Measurements from ENCODE around the gene PEA15.

The PEA15 gene

DNA sequence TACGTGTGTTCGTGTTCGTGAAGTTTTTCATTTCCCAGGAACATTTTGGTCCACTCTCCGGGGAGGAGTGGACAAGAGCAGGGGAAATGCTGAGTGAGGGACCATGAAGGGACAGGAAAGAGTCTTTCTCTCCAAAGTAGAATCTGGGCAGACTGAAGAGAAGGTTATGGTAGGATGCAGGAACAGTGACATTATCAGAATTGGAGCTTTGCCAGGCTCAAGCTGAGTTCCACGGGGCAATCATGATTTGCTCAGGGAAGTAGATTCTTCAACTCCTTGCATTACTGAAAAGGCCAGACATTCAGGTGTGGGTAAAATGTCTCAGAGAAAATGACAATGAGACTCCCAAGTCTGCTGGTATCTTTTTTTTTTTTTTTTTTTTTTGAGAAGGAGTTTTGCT, 37.2 kb upstream of the PEA15 start:
- TF ChIP-seq, protein P1, sequence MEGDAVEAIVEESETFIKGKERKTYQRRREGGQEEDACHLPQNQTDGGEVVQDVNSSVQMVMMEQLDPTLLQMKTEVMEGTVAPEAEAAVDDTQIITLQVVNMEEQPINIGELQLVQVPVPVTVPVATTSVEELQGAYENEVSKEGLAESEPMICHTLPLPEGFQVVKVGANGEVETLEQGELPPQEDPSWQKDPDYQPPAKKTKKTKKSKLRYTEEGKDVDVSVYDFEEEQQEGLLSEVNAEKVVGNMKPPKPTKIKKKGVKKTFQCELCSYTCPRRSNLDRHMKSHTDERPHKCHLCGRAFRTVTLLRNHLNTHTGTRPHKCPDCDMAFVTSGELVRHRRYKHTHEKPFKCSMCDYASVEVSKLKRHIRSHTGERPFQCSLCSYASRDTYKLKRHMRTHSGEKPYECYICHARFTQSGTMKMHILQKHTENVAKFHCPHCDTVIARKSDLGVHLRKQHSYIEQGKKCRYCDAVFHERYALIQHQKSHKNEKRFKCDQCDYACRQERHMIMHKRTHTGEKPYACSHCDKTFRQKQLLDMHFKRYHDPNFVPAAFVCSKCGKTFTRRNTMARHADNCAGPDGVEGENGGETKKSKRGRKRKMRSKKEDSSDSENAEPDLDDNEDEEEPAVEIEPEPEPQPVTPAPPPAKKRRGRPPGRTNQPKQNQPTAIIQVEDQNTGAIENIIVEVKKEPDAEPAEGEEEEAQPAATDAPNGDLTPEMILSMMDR (IDR thresholded peaks at IDR 0.05): no peak
- TF ChIP-seq ZFX (IDR thresholded peaks at IDR 0.05; ENCODE audit: borderline replicate concordance): no peak
- no peak overlapping the region for H3K27ac ChIP-seq

DNA sequence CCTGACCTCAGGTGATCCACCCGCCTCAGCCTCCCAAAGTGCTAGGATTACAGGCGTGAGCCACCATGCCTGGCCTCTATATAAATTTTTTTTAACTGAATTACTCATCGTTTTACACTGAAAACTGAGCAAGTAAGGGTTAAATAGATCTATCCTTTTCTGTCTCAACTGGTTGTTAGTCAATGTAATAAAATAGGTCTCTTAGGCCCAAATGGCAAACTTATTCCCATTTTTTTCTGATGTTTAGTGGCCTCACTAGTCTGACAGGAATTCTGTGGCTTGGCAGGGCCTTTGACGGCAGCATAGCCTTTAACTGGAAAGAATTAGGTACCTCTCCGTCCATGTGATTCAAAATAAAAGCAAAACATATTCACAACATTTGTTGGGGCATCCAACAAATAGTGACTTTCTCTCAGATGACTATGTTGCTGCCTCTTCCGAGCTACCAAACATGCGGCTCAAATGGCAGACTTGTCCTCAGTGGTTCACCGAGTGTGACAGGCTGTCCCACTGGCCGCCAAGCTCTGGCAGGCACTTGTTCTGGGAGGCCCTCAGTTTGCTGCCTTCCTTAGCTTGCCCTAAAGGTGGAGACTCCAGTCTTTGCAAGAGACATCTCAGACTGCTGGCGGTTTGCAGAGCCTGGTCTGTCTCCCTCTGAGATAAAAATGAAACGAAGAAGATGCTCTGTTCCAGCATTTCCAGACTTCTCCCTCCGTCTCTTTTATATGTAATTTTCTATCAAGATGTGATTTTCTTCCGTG, 36.4 kb upstream of the PEA15 start:
- no peak overlapping the region for H3K27ac ChIP-seq
- TF ChIP-seq, protein P1 (IDR thresholded peaks at IDR 0.05): no peak
- TF ChIP-seq ZFX (IDR thresholded peaks at IDR 0.05; ENCODE audit: borderline replicate concordance): no peak

DNA sequence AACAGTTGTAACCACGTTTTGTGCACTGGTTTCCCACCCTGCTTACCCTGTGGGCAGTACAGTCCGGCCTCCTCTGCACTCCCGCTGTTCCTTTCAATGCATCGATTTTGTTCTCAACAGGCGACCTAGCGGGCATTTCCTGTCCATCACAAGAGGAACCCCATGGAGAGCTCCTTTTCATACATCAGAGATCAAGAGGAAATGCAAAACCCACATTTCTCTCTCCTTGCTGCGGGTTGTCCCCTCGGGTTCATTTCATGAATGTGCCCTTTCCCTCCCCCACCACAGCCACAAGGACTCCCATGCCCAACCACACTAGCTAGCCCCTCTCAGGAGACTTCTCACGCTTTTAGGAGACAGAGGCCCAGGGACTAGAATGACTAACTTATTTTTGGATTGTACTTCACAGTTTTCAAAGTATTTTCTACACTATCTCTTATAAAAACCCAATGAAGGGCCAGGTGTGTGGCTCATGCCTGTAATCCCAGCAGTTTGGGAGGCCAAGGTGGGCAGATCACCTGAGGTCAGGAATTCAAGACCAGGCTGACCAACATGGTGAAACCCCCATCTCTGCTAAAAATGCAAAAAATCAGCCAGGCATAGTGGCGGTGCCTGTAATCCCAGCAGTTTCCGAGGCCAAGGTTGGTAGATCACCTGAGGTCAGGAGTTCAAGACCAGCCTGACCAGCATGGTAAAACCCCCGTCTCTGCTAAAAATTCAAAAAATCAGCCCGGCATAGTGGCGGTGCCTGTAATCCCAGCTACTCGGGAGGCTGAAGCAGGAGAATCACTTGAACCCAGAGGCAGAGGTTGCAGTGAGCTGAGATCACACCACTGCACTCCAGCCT, 35.4 kb upstream of the PEA15 start:
- no peak overlapping the region for H3K27ac ChIP-seq
- TF ChIP-seq, protein P1 (IDR thresholded peaks at IDR 0.05): no peak
- no peak for TF ChIP-seq ZFX (IDR thresholded peaks at IDR 0.05; ENCODE audit: borderline replicate concordance)

DNA sequence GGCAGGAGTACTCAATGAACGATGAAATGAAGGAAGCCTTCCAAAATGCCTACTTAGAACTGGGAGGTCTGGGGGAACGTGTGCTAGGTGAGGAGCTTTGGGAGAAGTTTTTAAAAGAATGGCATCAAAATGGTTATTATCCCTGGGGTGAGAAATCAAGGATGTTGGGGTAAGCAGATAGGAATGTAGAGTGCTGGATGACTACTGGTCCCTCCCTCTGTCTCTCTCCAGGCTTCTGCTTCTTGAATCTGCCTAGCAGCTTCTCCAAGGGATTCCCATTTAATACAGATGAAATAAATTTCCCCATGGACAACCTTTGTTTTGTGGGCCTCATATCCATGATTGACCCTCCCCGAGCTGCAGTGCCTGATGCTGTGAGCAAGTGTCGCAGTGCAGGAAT, 33.8 kb upstream of the PEA15 start:
- H3K27ac ChIP-seq: no peak overlapping the region
- no peak for TF ChIP-seq ZFX (IDR thresholded peaks at IDR 0.05; ENCODE audit: borderline replicate concordance)

DNA sequence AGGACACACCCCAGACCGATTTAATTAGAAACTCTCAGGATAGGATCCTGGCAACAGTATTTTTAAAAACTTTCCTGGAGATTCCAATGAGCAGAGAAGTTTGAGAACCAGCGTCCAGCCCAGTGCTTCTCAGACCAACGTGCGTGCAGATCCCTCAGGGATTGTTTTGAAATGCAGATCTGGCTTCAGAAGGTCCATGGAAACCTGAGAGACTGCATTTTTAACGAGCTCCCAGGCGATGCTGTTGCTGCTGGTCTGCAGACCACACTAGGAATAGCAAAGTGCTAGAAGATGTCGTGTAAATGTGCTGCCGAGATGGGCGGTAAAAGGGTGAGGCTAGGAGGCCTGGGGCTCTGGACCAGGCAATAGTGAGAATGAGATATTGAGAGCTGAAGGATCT, 33.2 kb upstream of the PEA15 start:
- TF ChIP-seq, protein P1 (IDR thresholded peaks at IDR 0.05): no peak
- no peak for TF ChIP-seq ZFX (IDR thresholded peaks at IDR 0.05; ENCODE audit: borderline replicate concordance)

DNA sequence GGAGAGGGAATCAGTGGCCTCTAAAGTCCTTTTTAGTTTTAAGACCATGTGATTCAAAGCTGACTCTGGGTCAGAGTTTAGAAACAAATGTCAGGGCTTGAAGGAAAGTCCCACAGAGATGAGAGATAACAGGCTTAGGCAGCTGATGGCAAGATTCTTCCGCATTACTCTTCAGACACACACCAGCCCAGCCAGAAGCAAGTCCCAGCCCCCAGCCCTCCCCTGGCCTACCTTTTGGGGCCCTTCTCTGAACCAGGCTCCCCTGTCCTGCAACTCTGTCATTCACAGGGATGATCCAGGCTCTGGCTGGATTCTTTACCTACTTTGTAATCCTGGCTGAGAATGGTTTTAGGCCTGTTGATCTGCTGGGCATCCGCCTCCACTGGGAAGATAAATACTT, 28.0 kb upstream of the PEA15 start:
- TF ChIP-seq ZFX (IDR thresholded peaks at IDR 0.05; ENCODE audit: borderline replicate concordance): no peak
- TF ChIP-seq, protein P1 (IDR thresholded peaks at IDR 0.05): no peak
- no peak overlapping the region for H3K27ac ChIP-seq

More for the DNA sequence above, 33.2 kb upstream of the PEA15 start:
- no peak overlapping the region for H3K27ac ChIP-seq

DNA sequence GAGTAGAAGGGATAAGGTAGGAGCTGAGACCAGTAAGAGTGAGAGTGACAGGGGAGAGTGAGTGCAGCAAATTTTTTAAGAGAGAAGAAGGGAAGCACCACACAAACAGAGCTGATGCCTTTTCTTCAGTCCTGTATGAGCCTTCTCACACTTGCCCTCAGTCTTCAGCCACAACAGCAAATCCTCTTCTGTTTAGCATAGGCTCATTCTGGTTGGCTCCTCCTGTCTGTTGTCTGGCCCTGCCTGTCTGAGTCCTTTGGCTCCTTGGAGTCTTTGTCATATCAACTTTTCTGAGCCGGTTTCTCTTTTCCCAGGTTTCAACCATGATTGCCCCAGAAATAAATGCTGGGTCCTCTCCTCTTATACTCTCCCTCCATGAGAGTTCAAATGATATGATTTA, 27.5 kb upstream of the PEA15 start:
- no peak overlapping the region for H3K27ac ChIP-seq
- no peak for TF ChIP-seq ZFX (IDR thresholded peaks at IDR 0.05; ENCODE audit: borderline replicate concordance)
- TF ChIP-seq, protein P1 (IDR thresholded peaks at IDR 0.05): no peak
